Skin of body (tissue), 2 donors: Measurements from ENCODE around the gene RGS9. TPM values are rescaled to one million over a fixed set of nuclear protein-coding genes. Genes with fewer than 3 reads are reported as not detected.

Experiments
- DNase-seq: peaks from one replicate; lab custom pipeline; 2025; lab: John Stamatoyannopoulos, UW
- total RNA-seq: library from RNA; depleted of rRNA; stranded (reverse); fragments of >200 nt; gene quantifications from one replicate; pipeline ENCODE4 v1.2.3, GENCODE V29; 2014

RGS9 gene
- total RNA-seq, 1 donor from 2014 or later, result 4.6 TPM

GRCh38 chr17:65181237-65182061, 44.3 kb downstream of the RGS9 start:
- no peak for DNase-seq

GRCh38 chr17:65182233-65182632, 45.1 kb downstream of the RGS9 start:
- no peak for DNase-seq

GRCh38 chr17:65183736-65184135, 46.6 kb downstream of the RGS9 start:
- no peak for DNase-seq

GRCh38 chr17:65184235-65184959, 47.2 kb downstream of the RGS9 start:
- DNase-seq, result no peak

- no peak for DNase-seq
Measured at GRCh38 chr17:65185062-65185461, 47.9 kb downstream of the RGS9 start.

GRCh38 chr17:65185668-65186382, 48.7 kb downstream of the RGS9 start:
- no peak for DNase-seq

GRCh38 chr17:65190467-65191097, 53.4 kb downstream of the RGS9 start:
- DNase-seq, result no peak

- no peak for DNase-seq
Measured at GRCh38 chr17:65191811-65192740, 54.9 kb downstream of the RGS9 start.

- no peak for DNase-seq
Measured at GRCh38 chr17:65193305-65193704, 56.1 kb downstream of the RGS9 start.

- DNase-seq, result no peak
Measured at GRCh38 chr17:65193716-65194293, 56.6 kb downstream of the RGS9 start.

GRCh38 chr17:65194670-65195334, 57.6 kb downstream of the RGS9 start:
- no peak for DNase-seq

- no peak for DNase-seq
Measured at GRCh38 chr17:65195716-65196115, 58.5 kb downstream of the RGS9 start.

GRCh38 chr17:65196617-65197016, 59.4 kb downstream of the RGS9 start:
- no peak for DNase-seq

GRCh38 chr17:65197201-65197600, 60.0 kb downstream of the RGS9 start:
- no peak for DNase-seq

- DNase-seq, result peak; percentile 50
Measured at GRCh38 chr17:65198653-65199382, 61.6 kb downstream of the RGS9 start.

GRCh38 chr17:65201331-65201730, 64.2 kb downstream of the RGS9 start:
- no peak for DNase-seq

- DNase-seq, result no peak
Measured at GRCh38 chr17:65202844-65203571, 65.8 kb downstream of the RGS9 start.

GRCh38 chr17:65204001-65204400, 66.8 kb downstream of the RGS9 start:
- DNase-seq, result no peak
